B cell (primary cell): ENCODE results near the gene KYAT1. TPM values are rescaled to one million over a fixed set of nuclear protein-coding genes. Genes with fewer than 3 reads are reported as not detected.

ENCODE experiments used
- ATAC-seq: fragments of 200-7000 bp; cut with Tn5 transposase; one replicate; pipeline ENCODE4 v1.10.0; 2021; ENCODE audit warnings: low read depth, mild to moderate bottlenecking, moderate number of reproducible peaks, moderate library complexity
- CTCF ChIA-PET: fragments of 350-600 bp; sonication (Branson Sonifier 250); formaldehyde crosslinking; loops from one replicate; lab custom pipeline; 2021; ENCODE audit warnings: antibody characterized with exemption, inconsistent platforms; lab: Charles Lee
- POLR2A ChIA-PET: fragments of 350-600 bp; sonication (Branson Sonifier 250); formaldehyde crosslinking; loops from one replicate; lab custom pipeline; 2021; ENCODE audit warnings: antibody characterized with exemption; lab: Charles Lee
- DNase-seq: peaks from one replicate; pipeline ENCODE4 v3.0.0; 2013
- H2AFZ ChIP-seq: 2 replicates; pipeline ENCODE4 v1.6.1; 2012; ENCODE audit warnings: mild to moderate bottlenecking, low read depth, low read length; ENCODE audit not compliant: insufficient read depth, poor library complexity, severe bottlenecking
- H3K27ac ChIP-seq, 2 donors: 1 replicate in 1 of 2; 2 replicates in 1 of 2; pipeline ENCODE4 v1.5.1; 2012 to 2013; ENCODE audit warnings: low read length in 2 of 2, mild to moderate bottlenecking in 2 of 2, moderate library complexity in 1 of 2
- H3K27me3 ChIP-seq, 4 experiments: fragments of 200-600 bp in 1 of 4; sonication (generic) in 1 of 4; replicated peaks in 1 of 4; 1 replicate in 2 of 4; 2 replicates in 2 of 4; pipeline versions ENCODE4 v1.6.1 to v1.7.0; 2013 to 2016; ENCODE audit warnings: low read length in 3 of 4, mild to moderate bottlenecking in 2 of 4, mixed read lengths in 1 of 4, moderate library complexity in 1 of 4; ENCODE audit not compliant: insufficient read depth in 4 of 4, control insufficient read depth in 3 of 4; ENCODE audit errors: control extremely low read depth in 1 of 4
- H3K36me3 ChIP-seq, 2 experiments: replicated peaks in 1 of 2; 1 replicate in 1 of 2; 2 replicates in 1 of 2; pipeline versions ENCODE4 v1.6.1 to v1.7.1; 2013; ENCODE audit warnings: low read length in 1 of 2; ENCODE audit not compliant: insufficient read depth in 2 of 2, control insufficient read depth in 1 of 2; ENCODE audit errors: control extremely low read depth in 1 of 2, extremely low read depth in 1 of 2
- H3K4me1 ChIP-seq, 2 donors: fragments of 200-600 bp in 1 of 2; sonication (generic) in 1 of 2; 1 replicate in 1 of 2; 2 replicates in 1 of 2; pipeline versions ENCODE4 v1.5.1 to v1.6.1; 2013 to 2017; ENCODE audit warnings: low read length in 2 of 2; ENCODE audit not compliant: control insufficient read depth in 2 of 2, insufficient read depth in 2 of 2
- H3K4me2 ChIP-seq: replicated peaks from 2 replicates; pipeline ENCODE3; 2012; ENCODE audit warnings: mild to moderate bottlenecking, low read depth, low read length; ENCODE audit not compliant: poor library complexity, severe bottlenecking
- H3K4me3 ChIP-seq, 5 experiments: fragments of 200-600 bp in 1 of 5; sonication (generic) in 1 of 5; 1 replicate in 3 of 5; 2 replicates in 2 of 5; pipeline versions ENCODE4 v1.5.1 to v1.7.0; 2011 to 2016; ENCODE audit warnings: low read length in 4 of 5, mild to moderate bottlenecking in 4 of 5, low read depth in 2 of 5, control low read depth in 1 of 5, moderate library complexity in 1 of 5; ENCODE audit not compliant: insufficient read depth in 1 of 5; ENCODE audit errors: control extremely low read depth in 1 of 5, extremely low read depth in 1 of 5
- H3K79me2 ChIP-seq: fragments of 200-600 bp; sonication (generic); one replicate; pipeline ENCODE4 v1.6.0; 2016; ENCODE audit warnings: low read length; ENCODE audit not compliant: control insufficient read depth, insufficient read depth
- H3K9ac ChIP-seq: fragments of 200-600 bp; sonication (generic); 2 replicates; pipeline ENCODE4 v1.6.1; 2017; ENCODE audit warnings: mild to moderate bottlenecking, low read length, moderate library complexity
- H3K9me3 ChIP-seq, 3 donors: one replicate each; pipeline versions ENCODE4 v1.6.1 to v1.7.1; 2013; ENCODE audit warnings: low read length in 2 of 3; ENCODE audit not compliant: control insufficient read depth in 2 of 3, insufficient read depth in 1 of 3; ENCODE audit errors: control extremely low read depth in 1 of 3
- H4K20me1 ChIP-seq: 2 replicates; pipeline ENCODE4 v1.6.0; 2012; ENCODE audit warnings: mild to moderate bottlenecking, low read length; ENCODE audit not compliant: insufficient read depth, control insufficient read depth, poor library complexity, severe bottlenecking
- H3K27ac Mint-ChIP-seq: one replicate; pipeline ENCODE4 v1.8.0; 2021; ENCODE audit warnings: mixed read lengths
- H3K27me3 Mint-ChIP-seq: one replicate; pipeline ENCODE4 v1.8.0; 2021; ENCODE audit warnings: mixed read lengths
- H3K4me1 Mint-ChIP-seq: one replicate; pipeline ENCODE4 v1.8.0; 2021; ENCODE audit warnings: mixed read lengths
- H3K4me3 Mint-ChIP-seq: one replicate; pipeline ENCODE4 v1.8.0; 2021; ENCODE audit warnings: mixed read lengths
- H3K9me3 Mint-ChIP-seq: one replicate; pipeline ENCODE4 v1.8.0; 2022; ENCODE audit warnings: mixed read lengths; ENCODE audit not compliant: insufficient read depth
- CTCF ChIP-seq: fragments of 200-600 bp; IDR thresholded peaks from one replicate; pipeline ENCODE4 v1.8.0; 2022; ENCODE audit warnings: antibody characterized with exemption, mild to moderate bottlenecking
- EZH2 ChIP-seq: IDR thresholded peaks from 2 replicates; pipeline ENCODE4 v1.6.1; 2012; ENCODE audit warnings: borderline replicate concordance, low read depth, mild to moderate bottlenecking, moderate library complexity, low read length; ENCODE audit not compliant: insufficient read depth, poor library complexity, severe bottlenecking
- WGBS: methylation state at CpG from one replicate; pipeline ENCODE4 v1.1.5; 2013; ENCODE audit warnings: missing lambda C conversion rate; ENCODE audit not compliant: insufficient coverage; 5-methylcytosine and 5-hydroxymethylcytosine counted together
- intact Hi-C: fragments of 100-400 bp; cut with micrococcal nuclease; formaldehyde crosslinking; loops from one replicate; pipeline ENCODE4 v1.10.0; 2022
- polyA plus RNA-seq: library from polyadenylated mRNA; depleted of rRNA; stranded (reverse); fragments of >200 nt; gene quantifications from 2 replicates; pipeline ENCODE4 v1.2.3, GENCODE V29; 2012
- total RNA-seq, 2 donors: library from RNA; stranded (reverse); fragments of 120-200 nt in 1 of 2; gene quantifications; 1 replicate in 1 of 2; 2 replicates in 1 of 2; pipeline versions ENCODE4 v1.2.3 to v1.2.4, GENCODE V29; 2013 to 2022

The KYAT1 gene
- total and polyA plus RNA-seq, 2 donors (not counting 1 experiment from before 2014, with no cell fraction given) = 7.0 to 16.2 TPM

DNA sequence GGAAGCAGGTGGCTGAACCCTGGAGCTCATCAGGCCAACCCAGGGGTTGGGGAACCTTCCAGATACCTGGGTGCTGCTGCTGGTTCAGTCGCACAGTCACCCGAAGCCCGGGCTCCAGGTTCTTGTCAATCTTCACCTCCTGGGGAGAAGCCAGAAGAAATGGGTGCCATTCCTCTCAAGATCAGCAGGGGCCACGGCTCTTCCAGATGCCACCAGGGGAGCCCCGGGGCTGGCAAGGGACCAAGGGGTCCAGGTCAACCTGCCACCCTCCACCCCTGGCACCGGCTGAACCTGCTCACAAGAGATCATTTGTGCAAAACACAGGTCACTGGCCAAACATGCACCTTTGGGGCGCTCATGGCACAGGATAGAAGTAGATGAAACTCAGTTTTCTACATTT is 56.8 kb downstream of the KYAT1 start:
- DNase-seq (no peak), ATAC-seq (no peak)
- H3K4me1 Mint-ChIP-seq = peaks cover 16% of the 10 kb centered on the region
- H3K27ac Mint-ChIP-seq = no peak overlapping the region
- Histone ChIP-seq H3K4me1 (peaks cover 8 to 14% of the 10 kb centered on the region in 2 donors), H3K9me3 (no peaks in the 10 kb centered on the region), H3K36me3 (peaks cover 0 to 40% of the 10 kb centered on the region in 2 experiments), H3K27me3 (no peaks in the 10 kb centered on the region), H3K79me2 (peaks cover 14% of the 10 kb centered on the region), H3K9ac (no peak overlapping the region), H4K20me1 (peaks cover 4% of the 10 kb centered on the region), H3K4me2 (no peak overlapping the region), H3K27ac (no peak overlapping the region), H3K4me3 (no peak overlapping the region), H2AFZ (no peak overlapping the region)
- no peak overlapping the region for H3K4me3 Mint-ChIP-seq
- H3K27me3 Mint-ChIP-seq = no peaks in the 10 kb centered on the region
- POLR2A ChIA-PET = no interaction called here
- WGBS = 91% methylated on average over 7 of the region's 7 CpGs
- intact Hi-C loops = no loop called here
- CTCF ChIA-PET = no interaction called here
- TF ChIP-seq CTCF = no peak
- no peak for TF ChIP-seq EZH2
- no peaks in the 10 kb centered on the region for H3K9me3 Mint-ChIP-seq

- TF ChIP-seq EZH2 = no peak
- no peak for TF ChIP-seq CTCF
- Mint-ChIP-seq H3K4me3 (no peak overlapping the region), H3K27me3 (no peaks in the 10 kb centered on the region), H3K27ac (no peak overlapping the region), H3K9me3 (no peaks in the 10 kb centered on the region), H3K4me1 (peaks cover 18% of the 10 kb centered on the region)
- Histone ChIP-seq H3K79me2 (peaks cover 8% of the 10 kb centered on the region), H3K4me2 (no peak overlapping the region), H2AFZ (no peak overlapping the region), H4K20me1 (peaks cover 4% of the 10 kb centered on the region), H3K4me3 (no peak overlapping the region), H3K36me3 (peaks cover 0 to 40% of the 10 kb centered on the region in 2 experiments), H3K4me1 (peaks cover 11 to 18% of the 10 kb centered on the region in 2 donors), H3K27me3 (no peaks in the 10 kb centered on the region), H3K27ac (no peak overlapping the region), H3K9me3 (no peaks in the 10 kb centered on the region), H3K9ac (no peak overlapping the region)
- intact Hi-C loops = no loop called here
- ChIA-PET POLR2A (no interaction called here), CTCF (interaction anchor here (1.2 kb wide), 1 partner anchor 131 kb away, joined by 6 read pairs; no protein-coding TSS in a partner anchor)
- ATAC-seq (no peak), DNase-seq (peak; percentile 9)
- whole genome bisulfite sequencing = 94% methylated on average over 12 of the region's 12 CpGs
Observed at GRCh38 chr9:128823903-128824406, 57.8 kb downstream of the KYAT1 start.
